Activated B cell treated with CpG ODN at 0.5 μM for 24 hours (primary cell): ENCODE measurements around the gene NR6A1. TPM values are rescaled to one million over a fixed set of nuclear protein-coding genes. Genes with fewer than 3 reads are reported as not detected.

Source experiments
- ATAC-seq: fragments of 200-7000 bp; cut with Tn5 transposase; one replicate; pipeline ENCODE4 v1.10.0; 2021; ENCODE audit warnings: low read depth, mild to moderate bottlenecking, moderate library complexity
- CTCF ChIA-PET: fragments of 350-600 bp; sonication (Branson Sonifier 250); formaldehyde crosslinking; loops from one replicate; lab custom pipeline; 2021; ENCODE audit warnings: antibody characterized with exemption; lab: Charles Lee
- POLR2A ChIA-PET: fragments of 350-600 bp; sonication (Branson Sonifier 250); formaldehyde crosslinking; loops from one replicate; lab custom pipeline; 2021; ENCODE audit warnings: antibody characterized with exemption; lab: Charles Lee
- DNase-seq: peaks from one replicate; pipeline ENCODE4 v3.0.0; 2022
- H3K27ac Mint-ChIP-seq: one replicate; pipeline ENCODE4 v1.8.0; 2020; ENCODE audit warnings: mixed read lengths
- H3K27me3 Mint-ChIP-seq: one replicate; pipeline ENCODE4 v1.8.0; 2021; ENCODE audit warnings: mixed read lengths
- H3K36me3 Mint-ChIP-seq: one replicate; pipeline ENCODE4 v1.8.0; 2021; ENCODE audit warnings: low read depth, mixed read lengths
- H3K4me1 Mint-ChIP-seq: one replicate; pipeline ENCODE4 v1.8.0; 2021; ENCODE audit warnings: mixed read lengths
- H3K4me3 Mint-ChIP-seq: one replicate; pipeline ENCODE4 v1.8.0; 2020; ENCODE audit warnings: mild to moderate bottlenecking, mixed read lengths
- H3K9me3 Mint-ChIP-seq: one replicate; pipeline ENCODE4 v1.8.0; 2020; ENCODE audit warnings: mixed read lengths
- intact Hi-C: fragments of 100-400 bp; cut with micrococcal nuclease; formaldehyde crosslinking; loops from one replicate; pipeline ENCODE4 v1.15.1; 2024
- total RNA-seq: library from RNA; stranded (reverse); gene quantifications from 2 replicates; pipeline ENCODE4 v1.2.3, GENCODE V29; 2022
- TF ChIP-seq, protein P1 (sequence below): fragments of 200-600 bp; IDR thresholded peaks from one replicate; pipeline ENCODE4 v1.8.0; 2022; ENCODE audit warnings: antibody characterized with exemption, mild to moderate bottlenecking

NR6A1 gene
- total RNA-seq, 1 donor from 2014 or later, result 3.1 TPM

DNA sequence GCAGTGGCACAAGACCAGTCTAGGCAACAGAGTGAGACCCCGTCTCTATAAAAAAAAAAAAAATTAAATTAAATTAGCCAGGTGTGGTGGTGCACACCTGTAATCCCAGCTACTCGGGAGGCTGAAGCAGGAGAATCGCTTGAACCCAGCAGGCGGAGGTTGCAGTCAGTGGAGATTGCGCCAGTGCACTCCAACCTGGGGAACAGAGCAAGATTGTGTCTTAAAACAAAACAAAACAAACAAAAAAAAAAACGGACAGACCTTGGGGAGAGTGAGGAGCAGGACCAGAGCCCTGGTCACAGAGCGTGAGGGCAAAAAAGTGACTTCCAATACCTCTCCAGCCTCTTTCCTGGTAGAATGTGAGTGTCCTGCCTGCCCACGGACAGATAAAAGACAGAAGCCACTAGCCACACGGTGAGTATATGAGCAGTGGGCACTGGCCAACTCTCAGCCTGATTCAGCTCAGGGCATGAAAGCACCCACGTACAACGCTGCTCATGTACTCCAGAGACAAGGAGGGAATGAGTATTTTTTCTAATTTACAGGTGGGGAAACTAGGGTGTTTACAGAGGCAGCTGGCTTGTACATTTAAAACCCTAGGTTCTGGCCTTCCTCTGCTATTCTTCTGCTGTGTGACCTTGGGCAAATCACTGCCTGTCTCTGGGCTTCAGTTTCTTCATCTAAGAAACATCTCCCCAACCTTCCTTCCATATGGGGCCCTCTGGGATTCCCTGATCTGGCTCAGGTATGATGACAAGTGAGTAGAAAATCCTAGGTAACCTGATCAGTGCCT, 7.7 kb upstream of the NR6A1 start:
- CTCF ChIA-PET, result interaction anchor here (0.9 kb wide), 1 partner anchor 62 kb away, joined by 3 read pairs; no protein-coding TSS in a partner anchor
- Mint-ChIP-seq H3K4me3 (no peak overlapping the region), H3K9me3 (no peaks in the 10 kb centered on the region), H3K27me3 (peaks cover 15% of the 10 kb centered on the region), H3K27ac (no peak overlapping the region), H3K36me3 (no peaks in the 10 kb centered on the region), H3K4me1 (peaks cover 16% of the 10 kb centered on the region)
- ATAC-seq (no peak), DNase-seq (no peak)
- TF ChIP-seq, protein P1, sequence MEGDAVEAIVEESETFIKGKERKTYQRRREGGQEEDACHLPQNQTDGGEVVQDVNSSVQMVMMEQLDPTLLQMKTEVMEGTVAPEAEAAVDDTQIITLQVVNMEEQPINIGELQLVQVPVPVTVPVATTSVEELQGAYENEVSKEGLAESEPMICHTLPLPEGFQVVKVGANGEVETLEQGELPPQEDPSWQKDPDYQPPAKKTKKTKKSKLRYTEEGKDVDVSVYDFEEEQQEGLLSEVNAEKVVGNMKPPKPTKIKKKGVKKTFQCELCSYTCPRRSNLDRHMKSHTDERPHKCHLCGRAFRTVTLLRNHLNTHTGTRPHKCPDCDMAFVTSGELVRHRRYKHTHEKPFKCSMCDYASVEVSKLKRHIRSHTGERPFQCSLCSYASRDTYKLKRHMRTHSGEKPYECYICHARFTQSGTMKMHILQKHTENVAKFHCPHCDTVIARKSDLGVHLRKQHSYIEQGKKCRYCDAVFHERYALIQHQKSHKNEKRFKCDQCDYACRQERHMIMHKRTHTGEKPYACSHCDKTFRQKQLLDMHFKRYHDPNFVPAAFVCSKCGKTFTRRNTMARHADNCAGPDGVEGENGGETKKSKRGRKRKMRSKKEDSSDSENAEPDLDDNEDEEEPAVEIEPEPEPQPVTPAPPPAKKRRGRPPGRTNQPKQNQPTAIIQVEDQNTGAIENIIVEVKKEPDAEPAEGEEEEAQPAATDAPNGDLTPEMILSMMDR, result no peak
- intact Hi-C loops, result no loop called here
- POLR2A ChIA-PET, result interaction anchor here (0.5 to 0.7 kb wide), 2 partner anchors 71 to 83 kb away, joined by 5 to 9 read pairs; partner anchors contain the start of gene RPL35

DNA sequence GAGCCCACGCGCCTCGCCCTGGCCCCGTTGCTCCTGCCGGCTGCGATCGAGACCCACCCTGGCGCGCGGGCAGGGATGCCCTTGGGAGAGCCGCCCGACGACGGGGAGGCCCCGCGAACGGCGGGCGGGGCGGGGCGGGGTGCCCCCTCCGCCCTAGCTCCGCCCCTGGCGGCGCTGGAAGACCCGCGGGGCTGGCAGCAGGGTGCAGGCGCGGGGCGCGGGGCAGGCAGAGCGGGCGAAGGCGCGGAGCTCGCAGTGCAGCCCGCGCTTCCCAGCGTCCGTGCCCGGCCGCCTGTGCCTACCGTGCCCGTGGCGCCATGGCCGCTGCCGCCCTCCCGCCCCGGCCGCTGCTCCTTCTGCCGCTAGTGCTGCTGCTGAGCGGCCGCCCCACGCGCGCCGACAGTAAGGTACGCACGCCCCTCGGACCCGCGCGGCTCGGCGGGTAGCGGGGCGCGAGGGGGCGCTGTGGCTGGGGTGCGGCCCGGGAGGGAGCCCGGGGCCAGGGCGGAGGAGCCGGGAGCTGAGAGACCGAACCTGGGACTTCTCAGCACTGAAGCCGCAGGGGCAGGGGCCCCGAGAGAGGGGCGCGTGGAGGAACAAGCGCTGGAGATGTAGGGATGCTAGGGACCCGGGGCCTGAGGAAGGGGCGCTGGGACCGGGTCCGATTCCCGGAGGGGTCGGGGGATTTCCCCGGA, 6.0 kb upstream of the NR6A1 start, which contains the start of gene OLFML2A:
TSS of gene OLFML2A (plus strand) at position 180 of the 695 bp plus-strand sequence. CDS start at position 318, 138 bp downstream.
- DNase-seq, result peak; percentile 47
- TF ChIP-seq, protein P1, result no peak
- ATAC-seq, result peak; percentile 64
- intact Hi-C loops, result no loop called here
- CTCF ChIA-PET, result interaction anchor here (0.6 to 10.3 kb wide), 6 partner anchors 11 to 1436 kb away, joined by 3 to 216 read pairs (median 3); partner anchors contain the start of gene WDR38
- Mint-ChIP-seq H3K4me1 (peaks cover 22% of the 10 kb centered on the region), H3K36me3 (no peaks in the 10 kb centered on the region), H3K4me3 (peak within 1 kb of the TSS; percentile 70), H3K9me3 (no peaks in the 10 kb centered on the region), H3K27ac (no peak within 1 kb of the TSS), H3K27me3 (peaks cover 17% of the 10 kb centered on the region)
- POLR2A ChIA-PET, result interaction anchor here (0.9 to 1.6 kb wide), 3 partner anchors 64 to 93 kb away, joined by 3 to 5 read pairs (median 3); no protein-coding TSS in a partner anchor

GRCh38 chr9:124776618-124776953, 5.5 kb upstream of the NR6A1 start:
- Mint-ChIP-seq H3K4me1 (peaks cover 25% of the 10 kb centered on the region), H3K27me3 (peaks cover 17% of the 10 kb centered on the region), H3K36me3 (peaks cover under 1% of the 10 kb centered on the region), H3K9me3 (no peaks in the 10 kb centered on the region), H3K4me3 (peak overlapping the region; percentile 70), H3K27ac (no peak overlapping the region)
- ATAC-seq, result no peak
- DNase-seq, result no peak
- TF ChIP-seq, protein P1, result no peak
- POLR2A ChIA-PET, result interaction anchor here (1.6 kb wide), 1 partner anchor 84 kb away, joined by 5 read pairs; no protein-coding TSS in a partner anchor
- CTCF ChIA-PET, result interaction anchor here (0.6 to 10.3 kb wide), 5 partner anchors 11 to 1436 kb away, joined by 3 to 216 read pairs (median 4); partner anchors contain the start of gene WDR38
- intact Hi-C loops, result no loop called here

DNA sequence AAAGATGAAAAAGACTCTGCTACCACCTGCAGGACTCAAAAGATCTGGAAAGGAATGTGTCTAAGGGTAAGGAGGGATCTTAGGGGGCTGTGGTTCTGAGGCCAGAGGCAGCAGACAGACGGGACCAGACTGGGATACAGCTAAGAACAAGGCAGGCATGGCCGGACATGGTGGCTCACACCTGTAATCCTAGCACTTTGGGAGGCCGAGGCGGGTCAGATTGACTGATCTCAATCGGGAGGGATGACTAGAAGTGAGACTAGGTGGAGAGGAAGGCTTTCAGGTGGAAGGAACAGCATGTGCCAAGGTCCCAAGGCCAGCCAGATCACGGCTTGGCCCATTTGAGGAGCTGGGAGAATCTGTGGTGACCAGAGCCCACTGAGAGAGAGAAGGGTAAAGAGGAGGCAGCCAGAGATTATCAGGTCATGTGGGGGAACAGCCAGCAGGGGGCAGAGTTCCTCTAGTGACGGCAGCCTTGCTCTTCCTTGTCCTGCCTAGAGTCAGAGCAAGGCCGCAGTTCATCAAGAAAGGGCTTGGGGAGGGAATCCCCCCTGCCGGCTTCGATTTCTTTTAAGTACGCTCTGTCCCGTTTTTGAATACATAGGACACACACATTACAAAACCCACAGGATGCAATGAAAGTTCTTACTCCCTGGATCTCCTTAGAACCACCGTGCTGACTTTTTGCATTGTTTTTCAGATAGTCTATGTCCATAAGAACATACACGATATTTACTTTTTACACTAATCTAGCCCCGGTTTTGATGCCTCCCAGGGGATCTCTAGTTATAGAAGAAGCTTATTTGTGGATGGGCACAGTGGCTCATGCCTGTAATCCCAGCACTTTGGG, 3.2 kb upstream of the NR6A1 start:
- H3K36me3 Mint-ChIP-seq, result peaks cover 6% of the 10 kb centered on the region
- H3K9me3 Mint-ChIP-seq, result no peaks in the 10 kb centered on the region
- ATAC-seq (peak; percentile 20), DNase-seq (peak; percentile 74)
- H3K4me1 Mint-ChIP-seq, result peaks cover 38% of the 10 kb centered on the region
- H3K4me3 Mint-ChIP-seq, result peak overlapping the region; percentile 28
- ChIA-PET POLR2A (no interaction called here), CTCF (interaction anchor here (1.0 to 10.3 kb wide), 5 partner anchors 72 to 124 kb away, joined by 3 to 216 read pairs (median 3); partner anchors contain the start of gene WDR38)
- intact Hi-C loops, result loop anchor here (1.0 to 5.0 kb wide), 5 partner anchors 26 to 600 kb away; partner anchors contain the start of gene WDR38
- TF ChIP-seq, protein P1, result no peak
- peak overlapping the region; percentile 56 for H3K27ac Mint-ChIP-seq
- H3K27me3 Mint-ChIP-seq, result peaks cover 25% of the 10 kb centered on the region
